ENCODE measurements around the gene ORM2.

DNA sequence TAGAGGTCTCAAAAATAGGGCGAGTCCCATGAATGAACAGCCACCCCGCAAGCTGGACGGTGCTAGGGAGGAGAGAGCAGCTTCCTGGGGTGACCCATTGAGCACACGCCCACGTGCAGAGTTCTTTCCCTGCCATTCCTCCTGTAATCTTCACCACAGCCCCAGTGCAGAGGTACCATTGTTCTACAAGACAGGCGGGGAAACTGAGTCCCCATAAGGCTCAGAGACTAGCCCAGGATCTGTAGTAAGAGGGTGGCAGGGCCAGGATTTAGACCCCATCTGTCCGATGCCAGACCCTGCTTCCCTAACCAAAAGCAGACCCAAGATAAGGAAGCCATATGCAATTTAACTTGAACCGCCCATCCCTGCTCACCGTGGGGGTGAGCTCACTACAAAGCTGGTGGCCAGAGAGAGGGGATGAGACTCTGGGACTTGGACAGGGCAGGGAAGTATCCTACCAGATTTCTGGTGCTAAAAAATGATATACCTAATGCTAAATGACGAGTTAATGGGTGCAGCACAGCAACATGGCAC, 43.5 kb upstream of the ORM2 start:
- no peak for TF ChIP-seq EZH2 (optimal IDR thresholded peaks at IDR 0.05; ENCODE audit: low read depth, low read length)
- TF ChIP-seq, protein P1, sequence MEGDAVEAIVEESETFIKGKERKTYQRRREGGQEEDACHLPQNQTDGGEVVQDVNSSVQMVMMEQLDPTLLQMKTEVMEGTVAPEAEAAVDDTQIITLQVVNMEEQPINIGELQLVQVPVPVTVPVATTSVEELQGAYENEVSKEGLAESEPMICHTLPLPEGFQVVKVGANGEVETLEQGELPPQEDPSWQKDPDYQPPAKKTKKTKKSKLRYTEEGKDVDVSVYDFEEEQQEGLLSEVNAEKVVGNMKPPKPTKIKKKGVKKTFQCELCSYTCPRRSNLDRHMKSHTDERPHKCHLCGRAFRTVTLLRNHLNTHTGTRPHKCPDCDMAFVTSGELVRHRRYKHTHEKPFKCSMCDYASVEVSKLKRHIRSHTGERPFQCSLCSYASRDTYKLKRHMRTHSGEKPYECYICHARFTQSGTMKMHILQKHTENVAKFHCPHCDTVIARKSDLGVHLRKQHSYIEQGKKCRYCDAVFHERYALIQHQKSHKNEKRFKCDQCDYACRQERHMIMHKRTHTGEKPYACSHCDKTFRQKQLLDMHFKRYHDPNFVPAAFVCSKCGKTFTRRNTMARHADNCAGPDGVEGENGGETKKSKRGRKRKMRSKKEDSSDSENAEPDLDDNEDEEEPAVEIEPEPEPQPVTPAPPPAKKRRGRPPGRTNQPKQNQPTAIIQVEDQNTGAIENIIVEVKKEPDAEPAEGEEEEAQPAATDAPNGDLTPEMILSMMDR (IDR thresholded peaks at IDR 0.05; ENCODE audit: low read length), result no peak
- no peak for TF ChIP-seq EZH2phosphoT487 (IDR thresholded peaks at IDR 0.05; ENCODE audit: low read length)
